ENCODE measurements around the gene TNFRSF8. TPM values are rescaled to one million over a fixed set of nuclear protein-coding genes. Genes with fewer than 3 reads are reported as not detected.

TNFRSF8 gene
- total RNA-seq, 1 experiment from 2014 or later: not detected

- Histone ChIP-seq H3K4me1 (replicated peaks) (peaks cover 14% of the 10 kb centered on the region), H3K36me3 (no peaks in the 10 kb centered on the region), H3K27me3 (replicated peaks) (no peaks in the 10 kb centered on the region), H3K4me3 (no peak overlapping the region), H3K27ac (no peak overlapping the region), H3K9me3 (replicated peaks) (no peaks in the 10 kb centered on the region)
- DNase-seq (ENCODE audit: low read depth in 1 of 2, low spot score in 2 of 2): no peak
Observed at GRCh38 chr1:12185918-12186678, 123.0 kb downstream of the TNFRSF8 start.

DNA sequence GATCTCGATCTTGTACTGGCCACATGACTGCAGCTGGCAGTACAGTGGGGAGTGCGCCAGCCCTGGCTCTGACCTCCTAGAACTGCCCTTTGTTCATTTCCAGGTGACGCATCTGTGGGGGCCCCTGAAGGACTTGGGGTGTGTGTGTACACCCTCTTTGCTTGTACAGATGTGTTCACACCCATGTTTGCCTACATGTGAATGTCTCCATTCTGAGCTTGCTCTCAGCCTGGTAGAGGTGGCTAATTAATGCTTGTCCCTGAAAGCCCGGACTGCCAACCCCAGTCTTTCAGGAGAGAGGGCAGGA, 123.5 kb downstream of the TNFRSF8 start:
- Histone ChIP-seq H3K4me1 (replicated peaks) (peaks cover 14% of the 10 kb centered on the region), H3K36me3 (no peaks in the 10 kb centered on the region), H3K27me3 (replicated peaks) (no peaks in the 10 kb centered on the region), H3K9me3 (replicated peaks) (no peaks in the 10 kb centered on the region), H3K27ac (no peak overlapping the region), H3K4me3 (no peak overlapping the region)
- DNase-seq (ENCODE audit: low read depth in 1 of 2, low spot score in 2 of 2): no peak

DNA sequence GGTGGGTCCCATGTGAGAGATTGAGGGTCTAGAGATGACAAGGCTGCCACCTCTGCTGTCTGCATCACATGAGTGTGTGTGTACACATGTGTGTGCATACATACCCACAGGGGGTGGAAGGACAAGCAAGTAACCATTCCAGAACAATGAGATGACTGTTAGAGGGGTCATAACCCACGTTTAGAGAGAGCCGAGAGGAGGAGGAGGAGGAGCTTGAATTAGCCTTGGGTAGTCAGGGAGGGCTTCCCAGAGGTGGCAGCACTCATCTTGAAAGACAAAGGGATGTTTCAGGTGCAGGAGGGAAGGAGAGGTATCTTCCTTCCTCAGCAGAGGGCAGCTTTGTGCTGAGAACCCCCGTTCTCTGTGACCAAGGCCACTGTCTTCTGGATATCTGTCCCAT, 125.0 kb downstream of the TNFRSF8 start:
- Histone ChIP-seq H3K36me3 (no peaks in the 10 kb centered on the region), H3K27me3 (replicated peaks) (no peaks in the 10 kb centered on the region), H3K4me3 (no peak overlapping the region), H3K4me1 (replicated peaks) (peaks cover 14% of the 10 kb centered on the region), H3K27ac (no peak overlapping the region), H3K9me3 (replicated peaks) (no peaks in the 10 kb centered on the region)
- DNase-seq (ENCODE audit: low read depth in 1 of 2, low spot score in 2 of 2): no peak

DNA sequence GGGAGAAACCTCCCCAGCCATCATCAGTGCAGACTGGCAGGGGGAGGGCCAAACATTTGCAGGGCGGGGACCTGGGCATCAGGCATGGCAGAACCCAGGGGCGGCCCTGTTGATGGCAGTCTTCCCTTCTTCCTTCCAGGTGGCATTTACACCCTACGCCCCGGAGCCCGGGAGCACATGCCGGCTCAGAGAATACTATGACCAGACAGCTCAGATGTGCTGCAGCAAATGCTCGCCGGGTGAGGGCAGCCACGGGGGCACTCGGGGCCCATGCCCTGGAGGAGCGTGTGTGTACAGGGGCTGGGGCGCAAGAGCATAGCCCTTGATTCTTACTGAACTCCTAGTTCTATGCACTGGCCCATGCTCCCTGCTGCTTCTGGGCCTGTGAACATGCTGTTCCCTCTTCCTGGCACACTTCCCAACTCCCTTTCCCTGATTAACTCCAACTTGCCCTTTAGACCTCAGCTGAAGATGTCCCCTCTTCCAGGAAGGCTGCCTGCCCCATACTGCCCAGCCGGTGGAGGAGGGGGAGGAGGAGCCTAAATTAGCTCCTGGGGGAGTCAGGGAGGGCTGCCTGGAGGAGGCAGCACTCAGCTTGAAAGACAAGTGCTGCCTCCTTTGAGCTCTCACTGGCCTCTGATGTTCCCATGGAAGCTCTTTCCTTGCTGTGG, 125.7 kb downstream of the TNFRSF8 start:
- H3K27me3 ChIP-seq (replicated peaks): no peaks in the 10 kb centered on the region
- H3K9me3 ChIP-seq (replicated peaks): no peaks in the 10 kb centered on the region
- no peak overlapping the region for H3K4me3 ChIP-seq
- no peak for DNase-seq (ENCODE audit: low read depth in 1 of 2, low spot score in 2 of 2)
- H3K27ac ChIP-seq: no peak overlapping the region
- peaks cover 13% of the 10 kb centered on the region for H3K4me1 ChIP-seq (replicated peaks)
- no peaks in the 10 kb centered on the region for H3K36me3 ChIP-seq

GRCh38 chr1:12189328-12189682, 126.2 kb downstream of the TNFRSF8 start:
- H3K36me3 ChIP-seq: no peaks in the 10 kb centered on the region
- H3K27ac ChIP-seq: no peak overlapping the region
- no peak for DNase-seq (ENCODE audit: low read depth in 1 of 2, low spot score in 2 of 2)
- H3K4me1 ChIP-seq (replicated peaks): peaks cover 8% of the 10 kb centered on the region
- H3K27me3 ChIP-seq (replicated peaks): no peaks in the 10 kb centered on the region
- no peak overlapping the region for H3K4me3 ChIP-seq
- H3K9me3 ChIP-seq (replicated peaks): no peaks in the 10 kb centered on the region

- Histone ChIP-seq H3K4me3 (no peak overlapping the region), H3K4me1 (replicated peaks) (no peaks in the 10 kb centered on the region), H3K27ac (no peak overlapping the region), H3K27me3 (replicated peaks) (no peaks in the 10 kb centered on the region), H3K36me3 (no peaks in the 10 kb centered on the region), H3K9me3 (replicated peaks) (no peaks in the 10 kb centered on the region)
- no peak for DNase-seq (ENCODE audit: low read depth in 1 of 2, low spot score in 2 of 2)
Observed at GRCh38 chr1:12191242-12192032, 128.3 kb downstream of the TNFRSF8 start.

Other genes with a start within 250 kb of the TNFRSF8 start
- not detected in 2 replicates for gene NPPA, start 215.5 kb upstream of the TNFRSF8 start, total RNA-seq (2014; rRNA removed; shearing (Covaris generic))
- 112 and 320 TPM in 2 replicates for gene NPPB, start 204.4 kb upstream of the TNFRSF8 start, total RNA-seq (2014; rRNA removed; shearing (Covaris generic))
- 85.2 and 102 TPM in 2 replicates for gene KIAA2013, start 136.9 kb upstream of the TNFRSF8 start, total RNA-seq (2014; rRNA removed; shearing (Covaris generic))
- gene PLOD1, start 128.6 kb upstream of the TNFRSF8 start, total RNA-seq (2014; rRNA removed; shearing (Covaris generic)): 229 and 382 TPM in 2 replicates
- 53.6 and 54.8 TPM in 2 replicates for gene MFN2, start 82.9 kb upstream of the TNFRSF8 start, total RNA-seq (2014; rRNA removed; shearing (Covaris generic))
- 34.5 and 43.1 TPM in 2 replicates for gene MIIP, start 43.8 kb upstream of the TNFRSF8 start, total RNA-seq (2014; rRNA removed; shearing (Covaris generic))
- gene TNFRSF1B, start 103.7 kb downstream of the TNFRSF8 start, total RNA-seq (2014; rRNA removed; shearing (Covaris generic)): 0.13 and 1.4 TPM in 2 replicates
- 7.3 and 12.9 TPM in 2 replicates for gene VPS13D, start 166.7 kb downstream of the TNFRSF8 start, total RNA-seq (2014; rRNA removed; shearing (Covaris generic))